PC-3 (cell line): ENCODE measurements around the gene ARL14EP. TPM values are rescaled to one million over a fixed set of nuclear protein-coding genes. Genes with fewer than 3 reads are reported as not detected.

Experiments
- ATAC-seq: fragments of 200-7000 bp; cut with Tn5 transposase; 2 replicates; pipeline ENCODE4 v1.9.1; 2020; ENCODE audit warnings: mild to moderate bottlenecking, moderate library complexity
- BruUV-seq: library from RNA; stranded (reverse); fragments of 400-500 nt; replicated peaks from 2 replicates; lab custom pipeline; 2021; lab: Mats Ljungman, UMichigan
- CTCF ChIA-PET: fragments of 300-600 bp; sonication (Branson Sonifier 250); formaldehyde crosslinking; loops from one replicate; lab custom pipeline; 2022; ENCODE audit warnings: antibody characterized with exemption; lab: Charles Lee
- POLR2A ChIA-PET: fragments of 300-600 bp; sonication (Branson Sonifier 250); formaldehyde crosslinking; loops from one replicate; lab custom pipeline; 2022; ENCODE audit warnings: antibody characterized with exemption; ENCODE audit not compliant: unreplicated experiment; lab: Charles Lee
- DNase-seq: peaks from one replicate; pipeline ENCODE4 v3.0.0-alpha.2; 2015
- H2AFZ ChIP-seq: fragments of 300-600 bp; sonication (generic); 2 replicates; pipeline ENCODE4 v1.6.0; 2016; ENCODE audit warnings: antibody characterized with exemption, low read length
- H3F3A ChIP-seq: fragments of 300-600 bp; sonication (generic); one replicate; pipeline ENCODE4 v1.6.0; 2017; ENCODE audit warnings: antibody characterized with exemption, low read length, control low read depth, mild to moderate bottlenecking; ENCODE audit not compliant: unreplicated experiment
- H3K27ac ChIP-seq: fragments of 300-600 bp; sonication (generic); 2 replicates; pipeline ENCODE4 v1.5.1; 2016; ENCODE audit warnings: mild to moderate bottlenecking, low read length
- H3K27me3 ChIP-seq: fragments of 300-600 bp; sonication (generic); 2 replicates; pipeline ENCODE4 v1.6.1; 2016; ENCODE audit warnings: low read length, mixed read lengths
- H3K36me3 ChIP-seq: fragments of 300-600 bp; sonication (generic); 2 replicates; pipeline ENCODE4 v1.6.1; 2016; ENCODE audit warnings: low read depth, mixed run types, low read length, mixed read lengths
- H3K4me1 ChIP-seq: fragments of 300-600 bp; sonication (generic); 2 replicates; pipeline ENCODE4 v1.5.1; 2016; ENCODE audit warnings: low read length; ENCODE audit not compliant: insufficient read depth
- H3K4me2 ChIP-seq: fragments of 300-600 bp; sonication (generic); 2 replicates; pipeline ENCODE4 v1.6.0; 2016; ENCODE audit warnings: low read length
- H3K4me3 ChIP-seq: fragments of 300-600 bp; sonication (generic); 2 replicates; pipeline ENCODE4 v1.5.1; 2016; ENCODE audit warnings: mild to moderate bottlenecking, low read length, mixed read lengths
- H3K79me2 ChIP-seq: fragments of 300-600 bp; sonication (generic); 2 replicates; pipeline ENCODE4 v1.6.1; 2017; ENCODE audit warnings: low read length, mixed read lengths
- H3K9ac ChIP-seq: fragments of 300-600 bp; sonication (generic); 2 replicates; pipeline ENCODE4 v1.6.0; 2016; ENCODE audit warnings: mild to moderate bottlenecking, low read length
- H3K9me2 ChIP-seq: fragments of 300-600 bp; sonication (generic); replicated peaks from 2 replicates; pipeline ENCODE4 v1.6.1; 2016; ENCODE audit warnings: mixed run types, low read length, mixed read lengths
- H3K9me3 ChIP-seq: fragments of 300-600 bp; sonication (generic); 2 replicates; pipeline ENCODE4 v1.6.1; 2016; ENCODE audit warnings: low read length, mixed read lengths
- H4K20me1 ChIP-seq: fragments of 300-600 bp; sonication (generic); 2 replicates; pipeline ENCODE4 v1.6.1; 2016; ENCODE audit warnings: low read length, mixed read lengths
- EZH2 ChIP-seq: fragments of 300-600 bp; sonication (generic); IDR thresholded peaks from one replicate; pipeline ENCODE4 v1.6.1; 2017; ENCODE audit warnings: antibody characterized with exemption, mild to moderate bottlenecking, low read length; ENCODE audit not compliant: unreplicated experiment
- EZH2phosphoT487 ChIP-seq: fragments of 300-600 bp; sonication (generic); IDR thresholded peaks from 2 replicates; pipeline ENCODE4 v1.6.1; 2018; ENCODE audit warnings: mild to moderate bottlenecking, antibody characterized with exemption, low read length, borderline replicate concordance
- intact Hi-C: fragments of 100-400 bp; cut with micrococcal nuclease; formaldehyde crosslinking; loops from 2 replicates; pipeline ENCODE4 v1.9.0; 2023
- total RNA-seq: library from RNA; depleted of rRNA; stranded (reverse); fragments of >200 nt; gene quantifications from 2 replicates; pipeline ENCODE4 v1.2.3, GENCODE V29; 2014
- TF ChIP-seq, protein P1 (sequence below): fragments of 300-600 bp; sonication (generic); conservative IDR thresholded peaks from 2 replicates; pipeline ENCODE4 v1.5.1; 2017; ENCODE audit warnings: antibody characterized with exemption, low read depth, mild to moderate bottlenecking, low read length

Gene ARL14EP
- total RNA-seq, 1 experiment from 2014 or later, result 8.4 TPM

DNA sequence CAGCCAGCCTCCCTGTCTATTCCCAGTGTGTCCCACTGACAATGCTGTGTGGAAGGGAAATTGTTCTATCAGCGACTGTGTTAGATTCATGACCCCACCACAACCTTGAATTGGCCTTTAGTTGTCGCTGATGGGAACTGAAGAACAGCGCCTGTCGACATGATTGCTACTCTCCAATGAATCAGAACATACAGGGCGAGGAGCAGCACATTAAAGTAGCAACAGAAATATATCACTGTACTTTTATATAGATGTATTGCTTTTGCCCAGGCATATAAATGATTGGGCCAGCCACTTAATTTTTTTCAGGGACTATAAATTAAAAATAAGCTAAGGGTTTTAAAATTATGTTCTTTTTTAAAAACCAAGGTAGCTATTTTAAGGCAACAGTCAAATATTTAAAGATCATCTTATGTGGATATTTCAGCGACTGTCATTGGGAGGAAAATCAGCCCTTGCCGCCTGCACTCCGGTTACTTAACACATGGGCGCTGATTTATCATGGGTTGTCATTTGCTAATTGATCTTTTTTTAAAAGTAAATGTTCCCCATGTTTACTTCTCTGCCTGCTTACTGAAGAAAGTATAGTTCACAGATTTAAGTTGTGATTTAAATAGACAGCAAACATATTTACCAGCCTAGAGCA, 42.1 kb downstream of the ARL14EP start:
- Histone ChIP-seq H3K9ac (no peak overlapping the region), H3F3A (no peaks in the 10 kb centered on the region), H3K9me2 (no peaks in the 10 kb centered on the region), H2AFZ (no peak overlapping the region), H3K27me3 (no peaks in the 10 kb centered on the region), H3K36me3 (no peaks in the 10 kb centered on the region), H3K79me2 (no peaks in the 10 kb centered on the region), H3K4me3 (no peak overlapping the region), H3K27ac (no peak overlapping the region), H3K4me1 (no peaks in the 10 kb centered on the region), H4K20me1 (no peaks in the 10 kb centered on the region), H3K9me3 (no peaks in the 10 kb centered on the region), H3K4me2 (no peak overlapping the region)
- no peak for DNase-seq
- TF ChIP-seq EZH2, result no peak
- no peak for TF ChIP-seq EZH2phosphoT487
- TF ChIP-seq, protein P1, sequence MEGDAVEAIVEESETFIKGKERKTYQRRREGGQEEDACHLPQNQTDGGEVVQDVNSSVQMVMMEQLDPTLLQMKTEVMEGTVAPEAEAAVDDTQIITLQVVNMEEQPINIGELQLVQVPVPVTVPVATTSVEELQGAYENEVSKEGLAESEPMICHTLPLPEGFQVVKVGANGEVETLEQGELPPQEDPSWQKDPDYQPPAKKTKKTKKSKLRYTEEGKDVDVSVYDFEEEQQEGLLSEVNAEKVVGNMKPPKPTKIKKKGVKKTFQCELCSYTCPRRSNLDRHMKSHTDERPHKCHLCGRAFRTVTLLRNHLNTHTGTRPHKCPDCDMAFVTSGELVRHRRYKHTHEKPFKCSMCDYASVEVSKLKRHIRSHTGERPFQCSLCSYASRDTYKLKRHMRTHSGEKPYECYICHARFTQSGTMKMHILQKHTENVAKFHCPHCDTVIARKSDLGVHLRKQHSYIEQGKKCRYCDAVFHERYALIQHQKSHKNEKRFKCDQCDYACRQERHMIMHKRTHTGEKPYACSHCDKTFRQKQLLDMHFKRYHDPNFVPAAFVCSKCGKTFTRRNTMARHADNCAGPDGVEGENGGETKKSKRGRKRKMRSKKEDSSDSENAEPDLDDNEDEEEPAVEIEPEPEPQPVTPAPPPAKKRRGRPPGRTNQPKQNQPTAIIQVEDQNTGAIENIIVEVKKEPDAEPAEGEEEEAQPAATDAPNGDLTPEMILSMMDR, result no peak
- ATAC-seq, result no peak
- CTCF ChIA-PET, result no interaction called here
- POLR2A ChIA-PET, result no interaction called here
- intact Hi-C loops, result no loop called here
- BruUV-seq, result no TSS peak

DNA sequence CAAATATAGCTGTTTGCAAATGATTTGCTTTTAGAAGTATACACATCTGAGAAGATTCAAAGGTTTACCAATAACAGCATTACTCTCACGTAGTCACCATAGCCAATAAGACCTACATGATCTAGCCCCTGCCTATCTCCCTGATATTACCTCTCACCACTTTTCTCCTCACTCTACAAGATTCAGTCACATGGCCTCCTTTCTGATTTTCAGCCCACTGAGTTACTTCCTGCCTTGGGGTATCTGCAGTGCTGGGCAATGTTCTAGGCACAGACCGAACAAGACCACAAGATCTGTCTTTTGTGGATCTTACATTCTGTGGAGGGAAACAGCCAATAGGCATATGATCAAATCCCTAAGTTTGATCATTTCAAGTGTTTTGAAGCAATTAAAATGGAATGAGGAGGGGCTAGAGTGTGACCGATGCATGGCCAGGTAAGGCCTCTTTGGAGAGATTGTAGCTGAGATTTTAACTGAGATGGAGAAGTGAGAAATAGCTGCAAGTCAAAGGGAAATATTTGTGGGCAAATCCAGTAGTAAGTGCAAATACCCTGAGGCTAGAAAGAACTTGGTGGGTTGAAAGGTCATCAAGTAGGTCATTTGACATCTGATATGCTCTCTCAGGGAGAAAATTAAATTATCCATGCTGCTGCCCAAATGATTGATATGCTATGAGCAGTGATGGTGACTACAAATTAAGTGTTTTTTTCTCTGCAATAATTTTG, 43.1 kb downstream of the ARL14EP start:
- Histone ChIP-seq H3K27me3 (no peaks in the 10 kb centered on the region), H3K36me3 (no peaks in the 10 kb centered on the region), H3K9me3 (no peaks in the 10 kb centered on the region), H3F3A (no peaks in the 10 kb centered on the region), H2AFZ (no peak overlapping the region), H3K27ac (no peak overlapping the region), H4K20me1 (no peaks in the 10 kb centered on the region), H3K9ac (no peak overlapping the region), H3K9me2 (no peaks in the 10 kb centered on the region), H3K4me2 (no peak overlapping the region), H3K79me2 (no peaks in the 10 kb centered on the region), H3K4me3 (no peak overlapping the region), H3K4me1 (no peaks in the 10 kb centered on the region)
- BruUV-seq, result no TSS peak
- TF ChIP-seq EZH2phosphoT487, result no peak
- TF ChIP-seq, protein P1, result no peak
- no peak for ATAC-seq
- ChIA-PET CTCF (no interaction called here), POLR2A (no interaction called here)
- intact Hi-C loops, result no loop called here
- no peak for DNase-seq

DNA sequence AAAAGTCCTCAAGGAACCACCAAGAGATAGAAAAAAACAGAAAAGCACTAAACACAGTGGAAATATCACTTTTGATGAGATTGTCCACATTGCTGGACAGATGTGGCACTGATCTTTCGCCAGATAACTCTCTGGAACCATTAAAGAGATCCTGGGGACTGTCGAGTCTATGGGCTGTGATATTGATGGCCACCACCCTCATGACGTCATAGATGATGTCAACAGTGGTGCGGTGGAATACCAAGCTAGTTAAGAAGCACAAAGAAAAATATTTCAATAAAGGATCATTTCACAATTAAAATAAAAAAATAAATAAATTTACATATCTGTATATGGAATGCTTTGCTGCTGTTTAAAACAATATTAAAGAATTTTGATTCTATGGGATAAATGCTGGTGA, 45.5 kb downstream of the ARL14EP start:
- H3K27me3 ChIP-seq, result no peaks in the 10 kb centered on the region
- no peaks in the 10 kb centered on the region for H3K9me2 ChIP-seq
- ATAC-seq (no peak), DNase-seq (no peak)
- no peaks in the 10 kb centered on the region for H3F3A ChIP-seq
- ChIA-PET POLR2A (no interaction called here), CTCF (no interaction called here)
- no peaks in the 10 kb centered on the region for H3K36me3 ChIP-seq
- no TSS peak for BruUV-seq
- no peaks in the 10 kb centered on the region for H3K4me1 ChIP-seq
- H3K4me2 ChIP-seq, result no peak overlapping the region
- intact Hi-C loops, result no loop called here
- H3K27ac ChIP-seq, result no peak overlapping the region
- H4K20me1 ChIP-seq, result no peaks in the 10 kb centered on the region
- no peaks in the 10 kb centered on the region for H3K9me3 ChIP-seq
- H3K9ac ChIP-seq, result no peak overlapping the region
- no peaks in the 10 kb centered on the region for H3K79me2 ChIP-seq
- no peak overlapping the region for H2AFZ ChIP-seq
- no peak overlapping the region for H3K4me3 ChIP-seq
- TF ChIP-seq, protein P1, result no peak
- TF ChIP-seq EZH2phosphoT487 (no peak), EZH2 (no peak)
